Natural killer cell (primary cell): ENCODE data around the gene MTHFD2L. TPM values are rescaled to one million over a fixed set of nuclear protein-coding genes. Genes with fewer than 3 reads are reported as not detected.

Source experiments
- ATAC-seq, 3 donors: fragments of 150-1000 bp in 2 of 3; fragments of 200-7000 bp in 1 of 3; cut with Tn5 transposase; 1 replicate in 1 of 3; 2 replicates in 2 of 3; pipeline ENCODE4 v1.10.0; 2021; ENCODE audit warnings: mild to moderate bottlenecking in 2 of 3, moderate library complexity in 2 of 3
- DNase-seq, 2 donors: peaks; one replicate each; pipeline versions ENCODE4 v3.0.0 to v3.0.0-alpha.2; 2013 to 2021; ENCODE audit warnings: mixed read lengths in 1 of 2
- H3K27ac ChIP-seq: one replicate; pipeline ENCODE4 v1.5.1; 2013; ENCODE audit warnings: mild to moderate bottlenecking, low read length
- H3K27me3 ChIP-seq: one replicate; pipeline ENCODE4 v1.6.1; 2013; ENCODE audit warnings: low read length; ENCODE audit not compliant: control insufficient read depth, insufficient read depth
- H3K36me3 ChIP-seq: one replicate; pipeline ENCODE4 v1.6.1; 2013; ENCODE audit warnings: low read length; ENCODE audit not compliant: control insufficient read depth, insufficient read depth
- H3K4me1 ChIP-seq: one replicate; pipeline ENCODE4 v1.6.1; 2013; ENCODE audit warnings: low read length; ENCODE audit not compliant: control insufficient read depth, insufficient read depth
- H3K4me3 ChIP-seq: one replicate; pipeline ENCODE4 v1.5.1; 2013; ENCODE audit warnings: low read length
- H3K9me3 ChIP-seq: one replicate; pipeline ENCODE4 v1.6.1; 2013; ENCODE audit warnings: low read length; ENCODE audit not compliant: control insufficient read depth, insufficient read depth
- H3K27ac Mint-ChIP-seq, 2 donors: one replicate each; pipeline ENCODE4 v1.8.0; 2022; ENCODE audit warnings: mild to moderate bottlenecking in 2 of 2, mixed read lengths in 2 of 2, moderate library complexity in 1 of 2
- H3K27me3 Mint-ChIP-seq, 2 donors: one replicate each; pipeline ENCODE4 v1.8.0; 2022; ENCODE audit warnings: low read depth in 2 of 2, mixed read lengths in 2 of 2
- H3K36me3 Mint-ChIP-seq: one replicate; pipeline ENCODE4 v1.8.0; 2022; ENCODE audit warnings: mixed read lengths
- H3K4me1 Mint-ChIP-seq, 2 donors: one replicate each; pipeline ENCODE4 v1.8.0; 2022; ENCODE audit warnings: mixed read lengths in 2 of 2
- H3K4me3 Mint-ChIP-seq: one replicate; pipeline ENCODE4 v1.8.0; 2022; ENCODE audit warnings: mild to moderate bottlenecking, moderate library complexity, mixed read lengths
- H3K9me3 Mint-ChIP-seq, 2 donors: one replicate each; pipeline ENCODE4 v1.8.0; 2022; ENCODE audit warnings: mixed read lengths in 2 of 2
- WGBS: methylation state at CpG from one replicate; pipeline ENCODE4 v1.1.7; 2013; ENCODE audit warnings: missing lambda C conversion rate; ENCODE audit not compliant: insufficient coverage; 5-methylcytosine and 5-hydroxymethylcytosine counted together
- intact Hi-C: fragments of 100-400 bp; cut with micrococcal nuclease; formaldehyde crosslinking; loops from one replicate; pipeline ENCODE4 v1.14.2; 2022
- total RNA-seq, 4 donors: library from RNA; stranded (reverse); fragments of 120-200 nt in 1 of 4; gene quantifications; one replicate each; pipeline versions ENCODE4 v1.2.3 to v1.2.4, GENCODE V29; 2013 to 2022
- TF ChIP-seq, protein P1 (sequence below): fragments of 200-600 bp; IDR thresholded peaks from one replicate; pipeline ENCODE4 v1.8.0; 2022; ENCODE audit warnings: antibody characterized with exemption

MTHFD2L gene
- total RNA-seq: 10 to 100 TPM in 2 of 3 donors, 1 to 10 TPM in 1; 9.5 to 11.7 (median 10.4) TPM
- total RNA-seq (2013): 29.5 TPM

DNA sequence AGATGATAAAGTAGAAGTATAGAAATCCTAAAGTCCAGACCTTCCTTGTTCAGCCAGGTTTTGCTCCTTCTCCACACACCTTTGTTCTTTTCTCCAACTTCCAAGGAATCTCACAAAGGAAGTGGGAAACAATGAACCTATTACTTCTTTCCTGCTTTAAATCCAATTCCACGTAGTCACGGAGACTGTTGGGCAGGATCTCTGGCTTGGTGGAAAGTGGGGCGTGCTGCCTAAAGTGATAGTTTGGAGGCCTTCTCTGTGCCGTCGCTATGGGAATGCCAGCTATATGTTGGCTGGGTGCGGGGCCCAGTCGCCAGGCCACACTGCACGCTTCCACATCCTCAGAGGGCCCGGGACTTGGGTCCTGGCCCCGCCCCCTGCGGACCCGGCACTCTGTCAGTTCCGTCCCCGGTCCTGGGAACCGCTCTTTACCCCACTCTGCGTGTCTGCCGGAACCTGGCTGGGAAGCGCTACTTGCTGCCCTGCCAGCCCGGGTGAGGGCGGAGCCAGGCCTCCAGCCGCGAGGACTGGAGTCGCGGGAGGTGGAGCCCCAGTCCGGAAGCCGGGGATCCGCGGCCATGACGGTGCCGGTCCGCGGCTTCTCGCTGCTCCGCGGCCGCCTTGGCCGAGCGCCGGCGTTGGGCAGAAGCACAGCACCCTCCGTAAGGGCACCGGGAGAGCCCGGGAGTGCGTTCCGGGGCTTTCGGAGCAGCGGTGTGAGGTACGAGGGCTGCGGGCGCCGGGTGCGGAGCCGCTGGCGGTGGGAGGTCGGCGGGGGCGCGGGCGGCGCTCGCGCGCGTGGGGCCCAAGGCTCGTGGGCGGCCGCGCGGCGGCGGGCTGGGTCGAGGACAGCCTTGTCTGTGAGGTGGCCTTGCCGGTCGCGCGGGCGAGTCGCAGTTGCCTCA is at the start of gene MTHFD2L:
Gene MTHFD2L, plus strand, starts transcription at position 558 of the 905 bp plus-strand sequence. Its CDS starts 21 bp downstream, at position 579.
- Histone ChIP-seq H3K36me3 (peaks cover 6% of the 10 kb centered on the region), H3K27me3 (peaks cover 2% of the 10 kb centered on the region), H3K4me1 (peaks cover 8% of the 10 kb centered on the region), H3K4me3 (peak within 1 kb of the TSS; percentile 55), H3K27ac (peak within 1 kb of the TSS; percentile 77), H3K9me3 (no peaks in the 10 kb centered on the region)
- Mint-ChIP-seq H3K9me3 (no peaks in the 10 kb centered on the region), H3K4me1 (peaks cover 22 to 26% of the 10 kb centered on the region in 2 donors), H3K27ac (peak within 1 kb of the TSS; percentile 84 to 89), H3K4me3 (peak within 1 kb of the TSS; percentile 87), H3K36me3 (peaks cover 10% of the 10 kb centered on the region), H3K27me3 (peaks cover 0 to 3% of the 10 kb centered on the region in 2 donors)
- peak; percentile 95 to 97 (median 95) for ATAC-seq
- intact Hi-C loops: loop anchor here (10.0 kb wide), 1 partner anchor 287 kb away; the partner anchor contains the start of gene AREG
- TF ChIP-seq, protein P1, sequence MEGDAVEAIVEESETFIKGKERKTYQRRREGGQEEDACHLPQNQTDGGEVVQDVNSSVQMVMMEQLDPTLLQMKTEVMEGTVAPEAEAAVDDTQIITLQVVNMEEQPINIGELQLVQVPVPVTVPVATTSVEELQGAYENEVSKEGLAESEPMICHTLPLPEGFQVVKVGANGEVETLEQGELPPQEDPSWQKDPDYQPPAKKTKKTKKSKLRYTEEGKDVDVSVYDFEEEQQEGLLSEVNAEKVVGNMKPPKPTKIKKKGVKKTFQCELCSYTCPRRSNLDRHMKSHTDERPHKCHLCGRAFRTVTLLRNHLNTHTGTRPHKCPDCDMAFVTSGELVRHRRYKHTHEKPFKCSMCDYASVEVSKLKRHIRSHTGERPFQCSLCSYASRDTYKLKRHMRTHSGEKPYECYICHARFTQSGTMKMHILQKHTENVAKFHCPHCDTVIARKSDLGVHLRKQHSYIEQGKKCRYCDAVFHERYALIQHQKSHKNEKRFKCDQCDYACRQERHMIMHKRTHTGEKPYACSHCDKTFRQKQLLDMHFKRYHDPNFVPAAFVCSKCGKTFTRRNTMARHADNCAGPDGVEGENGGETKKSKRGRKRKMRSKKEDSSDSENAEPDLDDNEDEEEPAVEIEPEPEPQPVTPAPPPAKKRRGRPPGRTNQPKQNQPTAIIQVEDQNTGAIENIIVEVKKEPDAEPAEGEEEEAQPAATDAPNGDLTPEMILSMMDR: no peak
- peak; percentile 77 to 85 for DNase-seq
- WGBS: under 1% methylated on average over 78 of the region's 78 CpGs

DNA sequence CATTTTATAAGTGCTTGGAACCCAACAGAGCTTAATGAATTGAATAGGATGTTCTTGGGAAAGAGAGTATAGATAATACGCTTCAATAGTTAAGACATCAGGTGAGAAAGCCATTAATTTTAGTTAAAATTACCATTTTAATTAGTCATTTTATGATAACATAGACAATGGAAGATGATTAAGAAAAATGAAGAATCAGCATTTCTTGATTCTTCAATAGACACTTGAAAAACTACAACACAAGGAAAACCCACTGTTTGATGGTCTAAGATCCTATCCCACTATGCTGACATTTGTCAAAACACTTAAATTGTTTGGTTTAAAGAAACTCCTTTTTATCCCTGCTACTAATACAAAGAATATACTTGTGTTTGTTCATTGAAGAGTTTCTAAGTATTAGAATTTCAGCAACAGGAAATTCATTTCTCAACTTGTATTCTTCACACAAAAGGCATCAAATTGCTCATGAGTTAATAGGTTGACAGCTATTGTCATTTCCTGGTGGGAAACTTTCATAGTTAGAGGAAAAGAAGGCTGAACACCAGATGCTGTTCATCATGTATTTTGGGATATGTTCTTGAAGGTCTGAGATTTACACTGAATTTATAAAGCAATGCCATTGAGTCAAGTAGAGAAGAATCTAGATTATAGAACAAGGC is 49.3 kb upstream of the MTHFD2L start:
- Mint-ChIP-seq H3K4me1 (no peaks in the 10 kb centered on the region), H3K27ac (no peak overlapping the region), H3K4me3 (no peak overlapping the region), H3K27me3 (peaks cover 7 to 10% of the 10 kb centered on the region in 2 donors), H3K9me3 (no peaks in the 10 kb centered on the region), H3K36me3 (no peaks in the 10 kb centered on the region)
- DNase-seq: no peak
- intact Hi-C loops: no loop called here
- no peaks in the 10 kb centered on the region for H3K36me3 ChIP-seq
- TF ChIP-seq, protein P1: no peak
- WGBS: no CpG with 5 or more reads among the region's 1 CpG
- no peaks in the 10 kb centered on the region for H3K27me3 ChIP-seq
- ATAC-seq: no peak
- H3K4me3 ChIP-seq: no peak overlapping the region
- no peaks in the 10 kb centered on the region for H3K9me3 ChIP-seq
- no peaks in the 10 kb centered on the region for H3K4me1 ChIP-seq
- no peak overlapping the region for H3K27ac ChIP-seq

DNA sequence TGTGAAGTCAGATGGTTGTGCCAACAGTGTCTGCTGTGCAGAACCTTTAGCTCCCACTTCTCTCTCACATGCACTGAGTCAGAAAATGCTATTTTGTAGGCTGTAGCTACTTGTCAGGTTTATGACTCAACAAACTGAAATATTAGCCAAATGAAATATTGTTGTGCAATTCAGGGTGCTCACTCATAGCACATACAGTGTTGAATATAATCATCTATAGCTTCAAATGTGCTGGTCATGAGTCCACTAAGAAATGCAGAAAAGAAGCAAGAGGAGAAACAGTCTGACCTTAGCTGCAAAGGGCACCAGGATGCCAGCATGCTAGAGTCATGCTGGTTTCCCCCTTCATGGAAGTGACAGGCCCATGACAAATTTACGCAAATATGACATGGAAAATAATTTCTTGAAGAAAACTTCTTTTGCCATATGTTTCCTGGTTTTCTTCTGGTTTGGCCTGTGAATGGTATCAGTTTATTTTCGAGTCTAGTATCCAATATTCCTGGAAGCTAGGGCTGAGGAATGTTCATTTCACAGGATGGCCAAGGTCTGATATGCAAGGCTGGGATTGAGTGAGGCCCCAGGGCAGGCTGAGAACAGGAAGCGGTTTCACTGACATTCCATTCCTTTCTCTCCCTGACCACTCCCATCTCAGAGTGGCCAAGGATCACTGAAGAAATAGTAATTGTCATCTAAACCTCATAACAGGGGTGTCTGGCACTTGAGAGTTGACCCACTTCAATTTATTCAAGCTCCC is 48.6 kb upstream of the MTHFD2L start:
- no peaks in the 10 kb centered on the region for H3K4me1 Mint-ChIP-seq
- H3K9me3 Mint-ChIP-seq: no peaks in the 10 kb centered on the region
- intact Hi-C loops: no loop called here
- H3K36me3 Mint-ChIP-seq: no peaks in the 10 kb centered on the region
- no peak overlapping the region for H3K27ac ChIP-seq
- H3K4me1 ChIP-seq: no peaks in the 10 kb centered on the region
- no peaks in the 10 kb centered on the region for H3K9me3 ChIP-seq
- H3K4me3 Mint-ChIP-seq: no peak overlapping the region
- no peak overlapping the region for H3K27ac Mint-ChIP-seq
- 79% methylated on average over 3 of the region's 3 CpGs for WGBS
- TF ChIP-seq, protein P1: no peak
- no peak for DNase-seq
- H3K27me3 ChIP-seq: no peaks in the 10 kb centered on the region
- peak in 1 of 3 donors; percentile 18 for ATAC-seq
- no peaks in the 10 kb centered on the region for H3K36me3 ChIP-seq
- no peak overlapping the region for H3K4me3 ChIP-seq
- H3K27me3 Mint-ChIP-seq: peaks cover 7 to 10% of the 10 kb centered on the region in 2 donors
